Activated CD8-positive, alpha-beta memory T cell treated with anti-CD3 and anti-CD28 coated beads, Interleukin-2, amount 50 U/mL, for 24 hours (primary cell): Measurements from ENCODE around the gene SPNS2.
A peak's percentile ranks its signal among the peaks of the same experiment; 100 is the strongest.

Experiments used
- DNase-seq: peaks from one replicate; pipeline ENCODE4 v3.0.0-alpha.2; 2020; ENCODE audit errors: extremely low read depth

Gene SPNS2, protein sequence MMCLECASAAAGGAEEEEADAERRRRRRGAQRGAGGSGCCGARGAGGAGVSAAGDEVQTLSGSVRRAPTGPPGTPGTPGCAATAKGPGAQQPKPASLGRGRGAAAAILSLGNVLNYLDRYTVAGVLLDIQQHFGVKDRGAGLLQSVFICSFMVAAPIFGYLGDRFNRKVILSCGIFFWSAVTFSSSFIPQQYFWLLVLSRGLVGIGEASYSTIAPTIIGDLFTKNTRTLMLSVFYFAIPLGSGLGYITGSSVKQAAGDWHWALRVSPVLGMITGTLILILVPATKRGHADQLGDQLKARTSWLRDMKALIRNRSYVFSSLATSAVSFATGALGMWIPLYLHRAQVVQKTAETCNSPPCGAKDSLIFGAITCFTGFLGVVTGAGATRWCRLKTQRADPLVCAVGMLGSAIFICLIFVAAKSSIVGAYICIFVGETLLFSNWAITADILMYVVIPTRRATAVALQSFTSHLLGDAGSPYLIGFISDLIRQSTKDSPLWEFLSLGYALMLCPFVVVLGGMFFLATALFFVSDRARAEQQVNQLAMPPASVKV

DNA sequence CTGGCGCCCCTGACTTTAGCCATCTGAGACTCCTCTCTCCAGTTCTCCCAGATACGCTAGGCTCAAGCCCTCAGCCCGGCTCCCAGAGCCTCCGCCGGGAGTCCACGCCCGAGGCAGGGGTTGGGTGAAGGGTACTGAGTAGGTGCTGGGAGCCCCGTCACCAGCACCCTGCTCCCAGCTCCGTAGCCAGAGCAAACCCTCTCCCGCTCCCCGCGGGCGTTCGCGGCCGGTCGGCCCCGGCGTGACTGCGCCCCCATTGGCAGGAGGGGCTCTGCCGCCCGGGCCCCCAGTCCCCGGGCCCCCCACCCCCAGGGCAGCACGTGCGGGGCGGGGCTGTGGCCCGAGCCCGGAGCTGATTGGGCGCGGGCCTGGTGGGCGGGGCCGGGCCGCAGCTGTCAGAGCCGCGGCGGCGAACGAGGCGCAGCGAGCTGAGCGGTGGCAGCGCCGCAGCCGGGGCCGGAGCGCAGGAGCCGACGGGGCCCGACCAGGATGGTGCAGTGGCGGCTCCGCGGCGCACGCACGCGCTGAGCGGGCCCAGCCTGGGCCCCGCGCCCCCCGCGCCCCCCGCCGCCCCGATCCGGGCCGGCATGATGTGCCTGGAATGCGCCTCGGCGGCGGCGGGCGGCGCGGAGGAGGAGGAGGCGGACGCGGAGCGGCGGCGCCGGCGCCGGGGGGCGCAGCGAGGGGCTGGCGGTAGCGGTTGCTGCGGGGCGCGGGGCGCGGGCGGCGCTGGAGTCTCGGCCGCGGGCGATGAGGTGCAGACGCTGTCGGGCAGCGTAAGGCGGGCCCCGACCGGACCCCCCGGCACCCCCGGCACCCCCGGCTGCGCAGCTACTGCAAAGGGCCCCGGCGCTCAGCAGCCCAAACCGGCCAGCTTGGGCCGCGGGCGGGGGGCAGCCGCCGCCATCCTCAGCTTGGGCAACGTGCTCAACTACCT is at the start of gene SPNS2:
SPNS2 (plus strand) TSS at position 421 of the 937 bp plus-strand sequence; CDS start at position 588, 167 bp downstream.
- DNase-seq, result peak; percentile 10

- no peak for DNase-seq
Observed at GRCh38 chr17:4449736-4450135, 48.9 kb upstream of the SPNS2 start.

GRCh38 chr17:4450710-4451316 is 47.9 kb upstream of the SPNS2 start:
- no peak for DNase-seq

- no peak for DNase-seq
Observed at GRCh38 chr17:4453812-4454591, 44.7 kb upstream of the SPNS2 start.

- no peak for DNase-seq
Observed at GRCh38 chr17:4460661-4461060, 38.0 kb upstream of the SPNS2 start.

DNA sequence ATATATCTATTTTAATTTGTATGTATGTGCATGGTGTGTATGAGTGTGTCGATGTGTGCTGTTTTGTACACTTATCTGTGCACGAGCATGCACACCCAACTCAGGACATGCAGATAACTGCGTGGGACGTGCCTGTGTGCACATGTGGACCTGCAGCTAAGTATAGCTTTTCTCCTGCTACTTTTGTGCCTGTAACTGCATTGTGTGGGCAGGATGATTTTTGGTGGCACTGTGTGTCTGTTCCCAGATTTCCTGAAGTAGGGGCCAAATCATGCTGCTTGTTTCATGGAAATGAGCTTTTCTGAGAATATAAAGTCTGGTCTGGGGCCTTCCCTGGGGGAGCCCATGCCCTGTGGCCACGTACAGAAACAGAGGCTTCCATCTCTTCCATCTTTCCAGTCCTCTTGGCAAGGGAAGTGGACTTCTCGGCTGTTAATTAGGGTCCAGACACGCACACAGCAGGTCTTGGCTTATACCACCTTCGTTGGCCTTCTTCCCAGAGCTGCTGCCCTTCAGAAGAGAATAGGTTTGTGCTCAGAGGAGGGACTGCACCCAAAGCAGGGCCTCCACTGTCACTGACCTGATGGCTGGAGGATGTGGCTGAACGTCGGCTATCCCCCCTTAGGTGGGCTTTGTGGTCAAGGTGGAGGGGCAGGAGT is 34.7 kb upstream of the SPNS2 start:
- no peak for DNase-seq

- DNase-seq, result no peak
Observed at GRCh38 chr17:4465786-4466185, 32.9 kb upstream of the SPNS2 start.

- no peak for DNase-seq
Observed at GRCh38 chr17:4467287-4467686, 31.4 kb upstream of the SPNS2 start.

GRCh38 chr17:4469552-4469951 is 29.1 kb upstream of the SPNS2 start:
- no peak for DNase-seq

DNA sequence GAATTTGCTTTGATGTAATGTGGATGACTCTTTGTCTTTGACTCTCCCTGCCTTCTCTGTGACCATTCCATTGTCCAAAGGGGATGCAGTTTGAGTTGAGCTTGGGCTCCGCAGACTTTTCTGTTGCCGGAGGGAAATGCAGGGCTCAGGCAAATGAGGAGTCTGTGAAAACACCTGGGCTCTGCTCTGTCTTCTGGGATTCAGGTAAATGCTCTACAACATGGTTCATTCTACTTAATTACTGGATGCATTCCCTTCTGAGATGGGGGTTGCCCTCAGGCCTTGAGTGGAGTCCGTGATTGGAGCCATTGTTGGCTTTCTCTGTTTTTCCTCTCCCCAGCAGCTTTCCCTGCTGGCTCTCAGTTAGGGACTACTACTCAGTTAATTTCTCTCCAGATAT is 26.4 kb upstream of the SPNS2 start:
- no peak for DNase-seq

DNA sequence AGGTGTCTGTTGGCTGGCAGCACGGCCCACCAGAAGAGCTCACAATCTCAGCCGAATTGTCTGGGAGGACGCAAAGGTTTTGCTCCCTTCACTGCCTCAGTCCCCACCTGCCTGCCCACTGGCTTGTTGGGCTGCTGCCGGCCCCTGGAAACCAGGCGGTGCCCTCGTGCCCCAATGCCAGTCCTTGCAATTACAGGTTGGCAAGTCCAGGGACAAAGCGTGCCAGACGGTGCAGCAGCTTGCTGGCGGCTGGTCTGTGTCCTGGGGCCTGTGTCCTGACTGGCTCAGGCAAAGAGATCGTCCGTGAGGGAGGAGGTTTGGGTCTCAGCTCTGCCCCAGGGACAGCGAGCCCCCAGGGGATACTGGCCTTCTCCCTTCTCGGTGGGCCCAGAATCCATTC is 24.6 kb upstream of the SPNS2 start:
- no peak for DNase-seq

DNA sequence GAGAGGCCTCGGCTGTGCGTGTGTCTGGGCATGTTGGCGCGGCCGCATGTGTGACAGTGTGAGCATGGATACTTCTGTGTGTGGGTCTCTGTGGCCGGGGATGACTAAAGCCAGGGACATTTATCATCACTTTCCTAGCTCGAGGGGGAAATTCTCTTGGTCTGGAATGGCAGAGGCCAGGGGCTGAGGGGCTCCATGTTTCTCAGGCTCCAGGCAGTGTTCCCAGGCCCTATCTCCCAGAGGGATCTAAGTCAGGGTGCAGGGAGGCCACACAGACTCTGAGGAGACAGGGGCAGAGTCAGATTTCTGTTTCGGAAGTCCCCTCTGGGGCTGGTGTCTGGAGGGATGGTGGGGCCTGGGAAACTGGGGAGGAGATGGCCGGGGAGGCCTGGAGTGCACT is 23.7 kb upstream of the SPNS2 start:
- no peak for DNase-seq

- no peak for DNase-seq
Observed at GRCh38 chr17:4475463-4475862, 23.2 kb upstream of the SPNS2 start.

GRCh38 chr17:4476017-4476416 is 22.7 kb upstream of the SPNS2 start:
- no peak for DNase-seq

DNA sequence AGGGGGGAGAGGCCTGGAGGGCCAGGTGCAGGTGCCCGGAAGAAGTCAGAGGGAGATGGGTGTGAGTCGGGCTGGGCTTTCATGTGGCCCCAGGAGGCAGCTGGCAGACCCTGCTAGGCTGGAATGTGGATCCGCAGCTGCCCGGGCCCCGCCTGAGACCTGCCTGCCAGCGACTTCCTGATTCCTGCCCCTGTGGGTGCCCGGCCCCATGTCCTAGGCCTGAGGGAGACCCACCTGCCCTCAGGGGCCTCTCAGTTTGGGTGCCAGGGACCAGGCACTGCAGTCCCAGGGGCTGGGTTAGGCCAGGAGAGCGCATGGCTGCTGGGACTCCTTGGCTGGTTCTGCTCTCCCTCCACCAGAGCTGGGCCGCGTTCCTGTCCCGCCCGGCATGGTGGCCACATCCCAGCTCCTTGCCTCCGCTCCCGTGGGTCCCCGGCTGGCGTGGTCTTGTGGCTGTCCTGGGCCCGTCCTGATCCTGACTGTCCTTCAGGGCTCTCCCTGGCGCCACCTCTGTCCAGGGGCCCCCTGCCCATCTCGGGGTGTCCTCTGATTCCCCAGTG is 22.1 kb upstream of the SPNS2 start:
- no peak for DNase-seq

DNA sequence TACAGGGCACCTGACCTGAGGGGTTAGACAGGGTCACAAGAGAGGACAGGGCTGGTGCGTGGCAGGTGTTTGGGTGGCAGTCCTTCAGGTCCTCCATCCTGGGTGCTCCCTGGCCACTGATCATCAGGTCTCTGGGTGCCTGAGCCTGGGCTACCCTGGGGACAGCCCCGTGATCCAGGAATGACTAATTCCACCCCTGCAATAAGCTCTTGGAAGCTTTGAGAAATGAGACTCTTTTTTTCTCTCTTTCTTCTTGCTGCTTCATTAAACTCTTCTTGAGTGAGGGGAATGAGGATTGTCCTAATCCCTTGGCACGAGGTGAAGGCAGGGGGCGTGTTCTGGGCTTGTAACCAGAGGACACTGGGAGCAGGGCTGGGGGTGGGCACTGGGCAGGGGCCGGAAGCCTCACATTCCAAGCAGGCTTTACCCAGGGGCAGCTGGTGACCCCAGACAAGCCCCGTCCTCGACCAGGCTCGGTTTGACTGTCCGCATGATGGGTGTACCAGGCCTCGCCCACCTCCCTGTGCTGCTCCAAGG is 21.4 kb upstream of the SPNS2 start:
- DNase-seq, result no peak

DNA sequence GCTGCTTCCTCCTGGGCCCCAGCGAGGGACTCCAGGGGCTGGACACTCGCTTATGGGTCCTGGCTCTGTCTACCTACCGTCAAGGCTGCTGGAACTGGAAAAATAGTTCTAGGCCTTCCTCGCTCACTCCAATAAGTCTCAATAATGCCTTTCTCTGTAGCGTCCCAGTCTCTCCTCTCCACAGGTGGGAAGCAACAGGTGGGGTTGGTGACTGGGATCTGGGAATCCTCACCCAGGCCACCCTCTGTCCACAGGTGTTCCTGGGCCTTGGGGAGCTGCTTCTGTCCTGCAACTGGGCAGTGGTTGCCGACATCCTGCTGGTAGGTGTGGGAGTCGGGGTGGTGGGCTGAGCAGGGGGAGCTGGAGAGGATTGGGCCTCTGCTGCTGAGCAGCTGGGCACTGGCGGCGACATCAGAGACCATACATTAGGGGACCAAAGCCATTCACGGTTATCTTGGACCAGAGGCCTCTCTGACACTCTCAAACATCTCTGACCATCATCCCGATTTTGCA is 20.3 kb upstream of the SPNS2 start:
- no peak for DNase-seq

- no peak for DNase-seq
Observed at GRCh38 chr17:4479340-4479981, 19.2 kb upstream of the SPNS2 start.

DNA sequence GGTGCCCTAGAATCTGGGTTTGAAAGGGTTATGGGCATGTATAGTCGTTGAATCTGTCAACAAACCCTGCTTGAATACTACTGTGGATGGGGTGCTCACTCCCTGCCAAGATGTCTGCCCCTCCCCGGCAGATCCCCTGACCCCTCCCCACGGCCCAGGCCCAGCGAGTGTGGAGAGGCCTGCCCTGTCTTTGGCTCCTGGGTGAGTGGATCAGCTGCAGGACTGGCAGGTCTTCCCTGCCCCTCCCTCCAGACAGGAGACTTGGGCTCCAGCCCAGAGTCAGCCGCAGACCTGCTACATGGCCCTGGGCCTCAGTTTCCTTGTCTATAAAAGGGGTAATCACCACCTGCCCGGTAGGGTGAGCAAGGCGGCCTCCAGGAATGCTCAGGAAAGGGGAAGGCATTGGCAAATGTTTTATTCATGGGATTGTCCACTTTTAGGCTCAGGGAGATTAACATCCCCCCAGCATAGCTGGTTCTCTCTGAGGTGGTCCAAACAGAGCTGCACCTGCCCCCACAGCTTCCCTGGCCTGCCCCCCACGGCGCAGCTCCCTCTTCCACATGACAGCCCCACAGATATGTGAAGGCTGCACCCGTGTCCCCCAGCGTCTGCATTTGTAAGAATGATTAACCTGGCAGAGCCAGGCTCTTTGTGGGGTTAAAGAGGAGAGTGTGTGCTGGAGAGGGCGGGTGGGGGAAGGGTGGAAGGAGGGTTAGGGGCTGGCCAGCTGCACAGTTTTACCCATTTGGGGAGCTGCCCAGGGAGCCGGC is 18.5 kb upstream of the SPNS2 start:
- no peak for DNase-seq
